Activated CD8-positive, alpha-beta memory T cell treated with anti-CD3 and anti-CD28 coated beads, Interleukin-2, amount 50 U/mL, for 1 hour (primary cell): ENCODE data around the gene H1-8.

Experiments used
- DNase-seq: peaks from one replicate; pipeline ENCODE4 v3.0.0-alpha.2; 2020; ENCODE audit errors: extremely low read depth

H1-8 gene

DNA sequence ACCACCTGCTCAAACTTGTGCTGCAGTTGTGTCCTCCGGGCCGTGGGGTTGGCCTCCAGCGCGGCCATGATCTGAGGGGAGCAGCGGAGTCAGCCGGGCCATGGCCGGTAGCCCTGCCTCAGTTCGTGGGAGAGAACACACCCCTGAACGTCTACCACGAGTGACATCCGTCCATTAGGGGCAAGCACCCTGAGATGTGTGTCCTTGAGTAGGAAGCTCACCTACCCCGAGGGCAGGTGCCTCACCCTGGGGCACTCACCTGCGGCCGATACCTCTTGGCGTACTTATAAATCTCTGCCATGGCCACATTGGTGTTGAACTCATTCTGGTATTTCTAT lies 13.4 kb downstream of the H1-8 start:
- no peak for DNase-seq

DNA sequence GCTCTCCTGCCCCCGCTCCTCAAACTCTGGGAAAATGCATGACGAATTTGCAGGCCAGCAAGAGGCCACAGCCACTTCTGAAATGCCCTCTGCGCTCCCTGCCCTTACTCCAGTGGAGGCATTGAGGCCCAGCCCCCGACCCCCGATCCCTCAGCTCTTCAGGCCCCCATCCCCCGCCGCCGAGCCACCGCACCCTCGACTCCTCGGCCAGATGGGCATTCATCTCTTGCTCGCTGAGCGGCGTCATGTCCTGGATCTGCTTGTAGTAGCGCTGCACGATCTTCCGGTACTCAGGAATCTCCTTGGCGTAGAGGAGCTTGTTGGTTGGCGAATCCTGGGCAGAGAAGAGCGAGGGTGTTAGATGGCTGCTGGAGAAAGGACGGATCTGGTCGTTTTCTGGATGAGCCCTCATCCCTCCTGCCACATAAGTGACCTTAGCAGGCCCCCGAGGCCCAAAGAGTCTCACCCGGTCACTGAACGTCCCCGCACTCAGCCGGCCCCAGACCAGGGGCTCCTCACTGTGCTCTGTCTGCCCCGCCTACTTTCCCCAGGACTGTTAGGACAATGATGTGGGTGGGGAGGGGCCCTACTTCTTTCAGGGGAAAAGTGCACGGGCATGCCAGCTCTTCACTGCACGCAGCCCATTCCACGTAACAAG lies 14.0 kb downstream of the H1-8 start:
- no peak for DNase-seq

DNA sequence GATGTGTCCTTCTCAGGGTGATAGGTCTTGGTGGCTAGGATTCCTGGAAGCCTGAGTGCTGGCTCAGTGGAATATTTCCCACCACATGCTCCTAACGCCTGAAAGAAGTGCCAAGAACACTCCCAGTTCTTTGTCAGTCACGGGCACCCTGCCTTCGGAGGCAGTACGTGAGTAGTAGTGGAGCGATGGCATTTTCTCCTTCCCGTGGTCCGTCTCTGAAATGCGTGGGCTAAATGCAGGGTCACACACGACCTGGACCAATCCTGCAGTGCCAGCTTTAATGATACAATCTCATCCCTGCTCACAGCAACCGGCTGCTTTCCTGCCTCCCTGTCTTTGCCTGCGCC lies 14.5 kb downstream of the H1-8 start:
- DNase-seq = no peak

DNA sequence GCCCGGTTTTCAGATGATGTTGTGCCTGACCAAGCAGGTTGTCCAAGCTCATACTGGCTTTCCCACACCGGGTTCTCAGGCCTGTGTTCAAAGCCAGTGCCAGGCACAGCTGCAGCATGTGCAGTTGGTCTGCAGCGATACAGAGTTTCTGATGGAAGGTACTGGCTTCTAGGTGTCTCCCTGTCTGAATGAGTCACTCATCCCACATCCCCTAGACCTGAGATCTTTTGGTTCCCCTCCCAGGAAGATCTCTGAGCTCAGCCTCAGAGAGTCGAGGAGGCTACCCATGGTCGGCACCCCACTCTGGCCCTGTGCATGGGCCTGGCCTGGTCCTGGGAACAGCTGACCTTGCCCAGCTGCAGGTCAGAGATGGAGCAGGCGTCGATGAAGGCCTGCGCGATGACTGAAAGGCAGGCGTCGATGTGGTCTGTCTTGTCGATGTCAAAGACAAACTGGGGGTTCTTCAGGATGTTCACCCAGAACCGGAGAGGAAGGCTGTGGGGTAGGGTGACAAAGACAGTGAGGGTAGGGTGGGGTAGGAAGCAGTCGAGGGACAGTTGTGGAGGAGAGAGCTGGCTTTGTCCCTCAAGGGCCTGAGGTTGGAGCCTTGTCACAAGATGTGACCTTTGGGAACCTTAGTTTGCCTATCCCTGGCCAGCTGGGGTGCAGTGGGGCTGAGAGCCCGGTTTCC lies 15.3 kb downstream of the H1-8 start:
- no peak for DNase-seq

DNA sequence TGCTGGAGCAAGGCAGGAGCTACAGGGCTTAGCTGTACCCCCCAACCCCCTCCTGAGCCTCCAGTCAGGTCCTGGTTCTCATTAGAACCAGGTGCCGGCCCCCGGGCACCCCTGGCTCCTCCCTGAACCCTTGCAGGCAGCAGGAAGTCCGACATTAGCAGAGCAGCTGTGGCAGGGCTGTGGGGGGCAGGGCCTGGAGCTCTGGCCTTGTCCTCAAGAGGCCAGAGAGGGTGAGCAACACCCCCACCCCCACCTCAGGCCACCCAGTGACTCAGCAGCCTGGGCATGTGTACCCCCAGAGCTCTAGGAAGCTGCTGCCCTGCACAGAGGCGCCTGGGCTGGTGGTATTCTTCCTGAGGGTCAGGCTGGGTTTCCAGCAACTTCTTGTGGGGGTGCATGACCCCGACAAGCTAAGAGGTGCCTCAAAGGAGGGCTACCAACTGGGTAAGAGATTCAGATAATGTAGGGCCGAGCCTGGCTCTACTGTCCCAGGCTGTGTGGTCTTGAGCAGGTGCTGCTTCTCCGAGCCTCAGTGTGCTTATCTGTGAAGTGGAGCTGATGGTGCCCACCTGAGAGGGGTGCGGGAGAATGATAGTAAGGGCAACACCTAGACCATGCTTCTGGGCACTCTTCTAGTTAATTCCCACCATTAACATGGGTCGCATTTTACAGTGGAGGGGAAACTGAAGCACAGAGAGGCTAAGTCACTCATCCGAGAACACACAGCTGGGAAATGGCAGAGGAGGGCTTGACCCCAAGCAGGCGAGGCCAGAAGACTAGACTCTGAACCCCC lies 16.0 kb downstream of the H1-8 start:
- no peak for DNase-seq

DNA sequence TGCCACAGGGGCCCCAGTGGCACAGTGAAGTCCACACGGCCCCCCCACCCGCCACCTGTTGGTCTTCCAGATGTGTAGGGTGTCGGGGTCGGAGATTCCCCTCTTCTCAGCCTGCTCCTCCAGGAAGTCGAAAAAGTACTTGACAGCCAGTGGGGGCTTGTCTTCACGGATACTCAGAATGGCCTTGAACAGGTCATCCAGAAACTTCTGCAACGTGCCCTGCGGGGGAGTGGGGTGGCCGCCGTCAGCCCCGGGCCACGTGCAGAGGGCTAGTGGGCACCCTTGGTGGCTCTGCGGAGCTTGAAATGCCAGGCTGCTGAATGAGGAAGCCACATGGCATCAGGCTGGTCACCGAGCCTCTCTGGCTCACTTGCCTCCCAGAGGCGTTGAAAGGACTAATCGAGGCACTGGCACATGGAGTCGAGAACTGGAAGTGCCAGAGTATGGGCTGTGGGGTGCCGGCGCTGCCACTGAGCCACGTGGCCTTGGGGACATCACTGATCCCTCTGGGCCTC lies 16.6 kb downstream of the H1-8 start:
- DNase-seq = no peak

DNA sequence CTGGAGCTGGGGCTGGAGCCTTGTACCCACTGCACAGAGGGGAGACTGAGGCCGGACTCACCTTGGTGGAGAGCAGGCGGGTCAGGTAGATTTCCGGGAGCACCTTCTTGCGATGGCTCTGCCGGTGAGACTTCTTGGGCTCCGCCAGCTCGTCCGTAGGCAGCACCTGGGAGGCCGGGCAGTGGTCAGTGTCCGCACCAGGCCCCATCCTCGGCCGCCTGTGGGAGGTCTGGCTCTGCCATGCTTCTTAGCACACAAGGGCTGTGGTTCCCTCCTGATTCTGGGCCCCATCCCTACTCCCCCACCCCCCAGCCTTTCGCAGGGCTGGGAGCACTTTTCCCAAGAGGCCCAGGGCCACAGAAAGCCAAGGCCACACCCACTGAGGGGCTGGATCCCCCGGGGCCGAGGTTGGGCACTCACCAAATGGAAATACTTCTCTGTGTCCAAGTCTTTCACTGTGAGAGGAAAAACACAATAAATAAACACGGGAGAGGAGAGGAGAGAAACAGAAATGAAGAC lies 17.4 kb downstream of the H1-8 start:
- DNase-seq = no peak

DNA sequence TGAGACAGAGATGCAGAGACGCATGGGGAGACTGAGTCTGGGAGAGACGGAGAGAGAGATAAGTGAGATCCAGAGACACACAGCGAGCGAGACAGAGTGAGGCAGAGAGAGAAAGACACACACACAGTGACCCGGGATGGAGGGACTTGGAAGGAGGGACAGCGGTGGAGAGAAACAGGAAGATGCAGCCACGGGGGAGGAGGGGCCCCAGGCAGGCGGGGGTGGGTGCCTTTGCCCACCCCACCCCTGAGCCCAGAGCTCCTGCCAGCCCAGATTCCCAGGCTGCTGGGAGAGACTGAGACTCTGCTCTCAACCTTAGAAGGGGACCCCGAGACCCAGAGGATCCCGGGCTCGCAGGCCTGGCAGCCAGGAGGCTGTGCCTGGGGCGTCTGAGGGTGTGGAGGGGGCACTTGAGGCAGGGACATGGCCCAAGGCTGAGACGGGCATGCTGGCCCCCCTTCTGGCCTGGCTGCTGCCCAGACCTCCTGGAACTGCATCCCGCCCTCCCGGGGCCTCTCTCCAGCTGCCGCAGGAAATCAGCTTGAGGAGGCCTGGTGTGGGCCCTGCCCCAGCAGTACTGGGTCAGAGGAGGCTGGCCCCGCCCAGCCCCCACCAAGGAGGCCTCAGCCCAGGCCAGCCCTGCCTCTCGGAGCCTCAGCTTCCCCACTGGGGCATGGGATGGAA lies 18.1 kb downstream of the H1-8 start:
- no peak for DNase-seq

DNA sequence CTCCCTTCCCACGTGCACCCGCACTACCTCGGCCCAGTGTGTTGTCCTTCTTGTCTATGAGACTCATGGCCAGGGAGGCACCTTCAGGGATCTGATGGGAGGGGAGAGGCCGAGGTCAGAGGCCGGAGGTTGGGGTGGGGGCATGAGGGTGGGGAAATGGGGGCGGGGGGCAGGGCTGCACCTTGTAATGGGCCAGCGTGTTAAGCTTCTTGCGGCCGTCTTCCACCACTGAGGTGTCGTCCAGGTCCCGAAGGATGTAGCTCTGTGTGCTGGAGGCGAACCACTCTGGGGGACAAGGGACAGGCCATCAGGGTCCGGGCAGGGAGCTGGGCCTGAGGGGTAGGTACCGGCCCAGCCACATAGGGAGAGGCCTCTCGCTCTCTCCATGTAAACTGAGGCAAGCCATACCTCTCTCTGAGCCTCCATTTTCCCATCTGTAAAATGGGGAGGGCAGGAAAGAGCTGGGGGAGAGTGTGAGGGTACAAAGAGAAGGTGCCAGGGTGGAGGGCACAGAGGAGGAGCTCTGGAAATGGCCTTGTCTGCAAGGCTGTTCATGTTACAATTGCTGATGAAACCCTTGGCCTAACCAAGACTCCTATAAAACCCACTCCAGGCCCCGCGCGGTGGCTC lies 18.8 kb downstream of the H1-8 start:
- no peak for DNase-seq

DNA sequence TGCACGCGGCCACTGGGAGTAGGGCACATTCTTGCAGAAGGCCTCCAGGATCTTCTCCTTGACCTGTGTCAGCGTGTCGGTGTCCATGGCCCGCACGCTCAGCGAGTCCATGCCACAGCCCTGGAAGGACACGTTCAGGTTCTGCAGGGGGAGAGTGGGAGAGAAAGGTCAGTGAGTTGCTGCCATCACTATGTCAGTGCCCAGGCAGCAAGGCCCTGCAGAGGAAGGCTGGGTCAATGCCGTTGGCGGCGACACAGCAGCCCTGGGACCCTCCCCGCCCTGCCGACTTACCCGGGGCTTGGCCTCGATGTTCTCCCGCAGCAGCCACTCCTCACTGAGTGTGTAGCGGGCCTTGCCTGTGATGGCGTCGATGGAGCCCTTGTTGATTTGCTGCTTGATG lies 19.8 kb downstream of the H1-8 start:
- DNase-seq = no peak

DNA sequence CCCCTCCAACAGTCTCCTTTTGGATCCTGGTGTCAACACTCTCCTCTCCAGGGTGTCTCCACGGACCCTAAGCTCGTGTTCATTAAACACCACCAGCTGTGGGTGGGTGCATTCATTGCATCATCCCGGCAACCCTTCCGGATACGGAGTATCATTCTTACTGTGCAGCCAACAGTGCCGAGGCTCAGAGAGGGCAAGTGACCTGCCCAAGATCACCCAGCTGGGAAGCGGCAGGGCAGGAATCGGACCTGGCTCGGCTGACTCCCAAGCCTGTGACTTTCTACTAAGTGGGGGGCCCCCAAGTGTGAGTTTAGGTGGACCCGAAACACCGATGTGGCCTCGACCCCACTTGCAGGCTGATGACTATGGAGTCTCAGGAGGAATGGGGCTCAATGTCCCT lies 20.4 kb downstream of the H1-8 start:
- no peak for DNase-seq

DNA sequence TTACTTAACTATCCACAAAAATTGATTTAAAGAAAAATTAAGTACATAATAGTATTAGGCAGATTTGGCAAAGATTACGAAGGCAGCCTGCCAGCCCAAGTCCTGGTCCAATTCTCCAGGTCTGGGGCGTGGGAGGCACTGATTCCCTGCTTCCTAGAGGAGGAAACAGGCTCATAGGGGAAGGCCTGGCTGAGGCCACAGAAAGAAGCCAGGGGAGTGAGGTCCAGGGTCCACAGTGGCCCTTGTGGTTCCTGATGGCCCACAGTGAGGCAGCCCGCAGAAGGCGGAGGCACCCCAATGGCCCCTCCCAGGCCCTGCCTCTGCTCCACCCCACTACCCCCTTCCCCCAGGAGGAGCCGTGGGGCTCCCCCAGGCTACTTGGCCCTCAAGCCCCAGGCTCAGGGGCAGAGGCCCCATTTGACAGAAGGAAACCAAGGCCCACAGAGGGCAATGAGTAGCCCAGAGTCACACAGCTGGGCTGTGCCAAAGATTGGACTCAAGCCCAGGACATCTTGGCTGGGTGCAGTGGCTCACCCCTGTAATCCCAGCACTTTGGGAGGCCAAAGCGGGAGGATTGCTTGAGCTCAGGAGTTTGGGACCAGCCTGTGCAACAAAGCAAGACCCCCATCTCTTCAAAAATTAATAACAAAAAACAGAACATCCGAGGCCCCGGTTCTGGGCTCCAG lies 21.0 kb downstream of the H1-8 start:
- no peak for DNase-seq

DNA sequence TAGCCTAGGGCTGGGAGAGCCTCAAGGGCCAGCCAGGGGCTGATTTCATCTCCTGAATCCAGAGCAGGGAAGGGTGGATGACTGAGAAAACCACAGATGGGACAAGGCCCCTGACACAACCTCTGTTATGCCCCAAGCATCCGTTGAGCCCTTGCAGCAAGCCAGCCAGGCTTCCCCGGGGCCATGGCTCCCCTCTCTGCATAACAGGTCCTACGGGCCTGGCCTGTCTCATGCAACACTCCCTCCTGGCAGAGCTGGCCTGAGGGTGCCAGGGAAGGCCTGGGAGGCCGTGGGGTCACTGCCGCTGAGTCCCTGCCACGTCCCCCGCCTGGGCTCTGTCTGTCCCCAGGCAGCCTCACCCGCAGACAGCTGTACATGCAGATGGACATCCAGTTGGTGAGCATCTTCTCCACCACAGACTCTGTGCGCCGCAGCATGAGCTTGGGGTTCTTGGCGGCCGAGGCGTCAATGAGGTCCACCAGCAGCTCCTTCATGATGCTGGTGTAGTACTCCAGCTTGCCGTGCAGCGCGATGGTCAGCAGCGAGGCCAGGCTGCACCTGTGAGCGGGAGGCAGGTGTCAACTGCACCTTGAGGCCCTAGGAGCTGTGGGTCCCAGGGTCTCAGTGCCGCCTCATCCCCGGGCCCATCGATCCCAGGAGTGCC lies 22.1 kb downstream of the H1-8 start:
- DNase-seq = no peak

DNA sequence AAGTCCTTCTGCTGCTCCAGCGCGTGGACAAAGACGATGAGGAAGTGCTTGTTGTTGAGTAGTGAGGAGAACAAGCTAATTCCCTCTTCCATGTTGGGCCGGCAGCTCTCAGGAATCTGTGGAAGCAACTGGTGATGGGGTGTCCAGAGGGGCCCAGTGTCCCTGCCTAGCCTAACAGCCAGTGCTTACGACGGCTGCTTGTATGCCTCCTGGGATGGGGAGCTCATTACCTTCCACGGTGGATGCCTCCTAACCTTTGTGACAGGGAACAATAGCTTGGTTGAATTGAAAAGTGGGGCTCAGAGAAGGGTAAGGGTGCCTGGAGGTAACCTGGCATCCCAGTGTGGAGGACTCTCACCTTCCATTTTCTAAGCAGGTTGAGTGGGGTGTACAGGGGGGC lies 22.9 kb downstream of the H1-8 start:
- no peak for DNase-seq

DNA sequence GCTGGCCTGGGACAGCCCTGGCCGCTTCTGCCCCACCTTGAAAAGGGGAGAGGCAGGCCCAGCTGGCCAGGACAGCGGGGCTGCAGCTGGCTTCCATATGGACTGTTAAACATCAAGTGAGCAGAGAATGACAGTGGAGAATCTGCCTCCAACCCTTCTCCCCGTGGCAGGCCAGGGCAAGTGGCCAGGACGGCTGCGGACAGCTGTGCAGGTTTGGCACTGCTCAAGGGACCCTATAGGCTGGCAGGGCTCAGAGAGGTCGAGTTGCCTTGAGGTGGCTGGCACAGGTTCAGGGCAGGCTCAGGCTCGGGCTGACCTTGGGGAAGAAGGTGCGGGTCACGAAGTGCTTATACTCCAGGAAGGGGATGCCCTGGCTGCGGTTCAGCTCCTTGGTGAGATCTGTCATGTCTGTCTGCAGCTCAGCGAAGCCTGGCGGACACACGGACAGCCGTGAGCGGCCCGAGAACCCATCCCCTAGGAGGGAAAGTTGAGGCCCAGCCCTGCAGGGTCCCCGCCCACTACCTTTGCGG lies 24.3 kb downstream of the H1-8 start:
- no peak for DNase-seq

DNA sequence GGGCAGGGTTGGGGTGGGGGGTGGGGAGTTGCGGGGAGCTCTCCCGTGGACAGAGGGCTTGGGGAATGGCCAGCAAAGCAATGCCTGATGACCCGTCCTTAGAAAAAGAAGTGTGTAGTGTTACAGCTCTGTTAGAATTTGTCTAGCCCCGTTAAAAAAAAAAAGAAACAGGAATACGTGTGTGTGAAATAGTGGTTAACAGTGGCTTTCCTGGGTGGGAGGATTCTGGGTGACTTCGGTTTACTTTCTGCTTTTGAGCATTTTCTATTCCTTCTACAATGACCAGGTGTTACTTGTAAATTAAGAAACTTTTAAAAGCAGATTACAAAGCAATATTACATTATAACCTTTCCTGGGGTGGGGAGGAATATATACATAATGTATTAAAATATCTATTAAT lies 25.0 kb downstream of the H1-8 start:
- no peak for DNase-seq

DNA sequence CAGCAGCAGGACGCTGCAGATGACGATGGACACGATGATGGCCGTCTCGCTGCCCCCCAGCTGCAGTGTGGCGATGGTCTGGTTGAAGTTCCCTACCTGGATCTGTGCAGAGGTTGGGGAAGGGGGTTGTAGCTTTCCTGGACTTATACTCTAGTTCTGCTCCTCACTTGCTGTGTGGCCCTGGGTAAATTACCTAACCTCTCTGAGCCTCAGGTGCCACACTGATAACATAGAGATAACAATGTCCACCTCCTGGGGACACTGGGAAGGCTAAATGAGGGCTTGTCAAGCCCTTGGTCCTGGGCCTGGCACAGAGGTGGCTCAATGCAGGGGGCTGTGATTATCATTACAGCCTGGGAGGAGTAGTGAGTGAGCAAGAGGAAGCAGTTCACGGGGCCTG lies 26.9 kb downstream of the H1-8 start:
- DNase-seq = no peak

DNA sequence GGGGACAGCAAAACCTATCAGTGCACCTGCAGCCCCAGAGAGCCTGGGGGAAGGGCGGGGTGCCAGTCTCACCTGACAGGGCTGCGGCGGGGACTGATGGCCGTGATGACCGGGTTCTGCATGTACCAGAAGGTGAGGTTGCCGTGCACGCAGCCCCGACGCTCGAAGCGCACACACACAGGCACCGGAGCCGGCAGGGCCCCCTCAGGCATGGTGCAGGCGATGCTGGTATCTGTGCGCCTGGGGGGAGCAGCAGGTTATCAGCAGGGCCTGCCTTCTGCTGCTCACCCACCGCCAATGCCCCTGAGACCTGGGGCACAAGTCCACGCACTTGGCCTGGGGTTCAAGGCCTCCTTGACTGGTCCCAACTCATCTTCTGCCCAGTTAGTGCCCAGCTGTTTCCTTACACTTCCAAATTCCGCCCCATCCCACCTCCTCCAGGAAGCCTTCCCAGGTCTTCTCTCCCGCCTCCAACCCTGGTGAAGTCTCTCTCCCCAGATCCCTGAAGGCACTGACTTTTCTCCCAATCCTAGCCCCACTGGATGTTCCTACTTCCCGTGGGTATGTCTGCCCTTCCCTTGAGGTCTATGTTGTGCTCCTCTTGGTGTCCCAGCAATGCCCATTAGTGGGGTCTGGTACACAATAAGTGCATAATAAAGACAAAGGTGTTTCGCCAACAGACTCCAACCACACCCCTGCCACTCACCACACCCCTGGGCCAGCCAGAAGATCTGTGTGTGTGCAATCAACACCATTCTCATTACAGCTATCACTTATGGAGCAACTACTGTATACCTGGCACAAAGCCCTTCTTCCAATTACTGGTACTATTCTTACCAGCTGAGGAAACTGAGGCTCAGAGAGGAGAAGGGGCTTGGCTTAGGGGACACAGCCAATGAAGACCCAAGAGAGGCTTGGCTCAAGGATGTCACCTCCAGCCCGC lies 28.9 kb downstream of the H1-8 start:
- DNase-seq = no peak

DNA sequence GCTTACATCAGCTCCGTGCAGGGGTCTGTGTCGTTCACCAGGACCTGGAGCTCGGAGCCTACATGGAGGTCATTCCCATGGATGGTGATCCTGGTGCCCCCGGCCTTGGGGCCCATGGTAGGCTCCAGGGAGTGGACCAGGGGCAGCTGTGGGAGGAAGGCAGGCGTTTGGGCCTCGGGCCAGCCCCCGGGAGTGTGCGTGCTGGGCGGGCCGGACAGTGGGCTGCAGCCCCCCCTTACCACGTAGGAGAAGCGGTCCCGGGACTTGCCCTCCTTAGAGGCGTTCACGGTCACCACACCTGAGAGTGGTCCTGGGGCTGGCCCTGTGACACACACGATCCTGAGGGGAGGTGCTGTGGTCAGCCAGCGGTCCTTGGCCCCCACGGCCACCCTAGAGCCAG lies 29.6 kb downstream of the H1-8 start:
- DNase-seq = no peak
